Measurements from ENCODE around the gene WDR55. TPM values are rescaled to one million over a fixed set of nuclear protein-coding genes. Genes with fewer than 3 reads are reported as not detected.
A peak's percentile ranks its signal among the peaks of the same experiment; 100 is the strongest.
"Not testable (repeated sequence)": the region's sequence is repeated elsewhere in the genome, so short reads cannot be mapped to it uniquely, and the experiment has no call there.

Gene WDR55
- polyA plus RNA-seq (2011; rRNA removed) (12.7 and 17.9 TPM in 2 replicates), polyA minus RNA-seq (2011; rRNA and poly(A)+ RNA removed) (16.8 and 18.9 TPM in 2 replicates)

GRCh38 chr5:140664359-140665119 is at the start of gene WDR55:
WDR55 (plus strand) TSS chr5:140664904; CDS start chr5:140664913, 9 bp downstream.
- ChIA-PET POLR2A (interaction anchor here (0.6 to 0.8 kb wide), 2 partner anchors 17 to 262 kb away, joined by 4 to 6 read pairs; partner anchors contain the start of genes IK and NDUFA2), CTCF (interaction anchor here (0.9 to 2.2 kb wide), 5 partner anchors 10 to 312 kb away, joined by 3 to 7 read pairs (median 3); partner anchors contain the start of genes IK and NDUFA2)

GRCh38 chr5:140622301-140622700 is 42.4 kb upstream of the WDR55 start:
- TF ChIP-seq CTCF (IDR thresholded peaks at IDR 0.05; ENCODE audit: insufficient read depth, low read depth, low read length) = no peak
- no peaks in the 10 kb centered on the region for H3K36me3 ChIP-seq (ENCODE audit: control insufficient read depth, insufficient read depth, low read length)
- ChIA-PET CTCF (no interaction called here), POLR2A (no interaction called here)
- H3K4me3 ChIP-seq (ENCODE audit: low read depth, low read length) = no peak overlapping the region
- H3K27me3 ChIP-seq (ENCODE audit: control insufficient read depth, insufficient read depth, low read length) = 0 out of 2 replicates have a peak, but pooled peaks cover 3% of the 10 kb centered on the region
- no peak for DNase-seq (ENCODE audit: low read depth)

More at GRCh38 chr5:140664359-140665119, at the start of gene WDR55:
- TF ChIP-seq CTCF (IDR thresholded peaks at IDR 0.05; ENCODE audit: insufficient read depth, low read depth, low read length) = no peak
- Histone ChIP-seq H3K27me3 (ENCODE audit: control insufficient read depth, insufficient read depth, low read length) (no peaks in the 10 kb centered on the region), H3K4me3 (ENCODE audit: low read depth, low read length) (peak within 1 kb of the TSS; percentile 80), H3K36me3 (ENCODE audit: control insufficient read depth, insufficient read depth, low read length) (peaks cover 31% of the 10 kb centered on the region)
- DNase-seq (ENCODE audit: low read depth) = peak; percentile 66

- DNase-seq (ENCODE audit: low read depth); H3K4me3 ChIP-seq (ENCODE audit: low read depth, low read length); H3K27me3 ChIP-seq (ENCODE audit: control insufficient read depth, insufficient read depth, low read length); H3K36me3 ChIP-seq (ENCODE audit: control insufficient read depth, insufficient read depth, low read length); POLR2A ChIA-PET: not testable (repeated sequence)
- CTCF ChIA-PET = interaction anchor here (1.0 kb wide), 1 partner anchor 31 kb away, joined by 3 read pairs; no protein-coding TSS in a partner anchor
These were observed 41.6 kb upstream of the WDR55 start for GRCh38 chr5:140623061-140623460.

- H3K4me3 ChIP-seq (ENCODE audit: low read depth, low read length); H3K27me3 ChIP-seq (ENCODE audit: control insufficient read depth, insufficient read depth, low read length); POLR2A ChIA-PET; DNase-seq (ENCODE audit: low read depth); H3K36me3 ChIP-seq (ENCODE audit: control insufficient read depth, insufficient read depth, low read length): not testable (repeated sequence)
- CTCF ChIA-PET = interaction anchor here (0.9 kb wide), 1 partner anchor 48 kb away, joined by 3 read pairs; no protein-coding TSS in a partner anchor
These were observed 39.8 kb upstream of the WDR55 start for GRCh38 chr5:140624886-140625285.

GRCh38 chr5:140627972-140628371 is 36.7 kb upstream of the WDR55 start:
- CTCF ChIA-PET = no interaction called here
- H3K27me3 ChIP-seq (ENCODE audit: control insufficient read depth, insufficient read depth, low read length) = no peaks in the 10 kb centered on the region
- POLR2A ChIA-PET = no interaction called here
- no peak overlapping the region for H3K4me3 ChIP-seq (ENCODE audit: low read depth, low read length)
- no peak for TF ChIP-seq CTCF (IDR thresholded peaks at IDR 0.05; ENCODE audit: insufficient read depth, low read depth, low read length)
- H3K36me3 ChIP-seq (ENCODE audit: control insufficient read depth, insufficient read depth, low read length) = no peaks in the 10 kb centered on the region
- DNase-seq (ENCODE audit: low read depth) = no peak

- DNase-seq (ENCODE audit: low read depth) = no peak
- CTCF ChIA-PET = no interaction called here
- no peaks in the 10 kb centered on the region for H3K36me3 ChIP-seq (ENCODE audit: control insufficient read depth, insufficient read depth, low read length)
- TF ChIP-seq CTCF (IDR thresholded peaks at IDR 0.05; ENCODE audit: insufficient read depth, low read depth, low read length) = no peak
- POLR2A ChIA-PET = no interaction called here
- H3K4me3 ChIP-seq (ENCODE audit: low read depth, low read length) = no peak overlapping the region
- H3K27me3 ChIP-seq (ENCODE audit: control insufficient read depth, insufficient read depth, low read length) = no peaks in the 10 kb centered on the region
These were observed 36.0 kb upstream of the WDR55 start for GRCh38 chr5:140628711-140629110.
